Measurements from ENCODE around the gene ZNF576. TPM values are rescaled to one million over a fixed set of nuclear protein-coding genes. Genes with fewer than 3 reads are reported as not detected.
A peak's percentile ranks its signal among the peaks of the same experiment; 100 is the strongest.

ZNF576 gene
- total and polyA plus RNA-seq, 2 of the 13 experiments (the other 11 are each of a cell fraction or from before 2014, with no cell fraction given): 7.2 to 9.6 TPM

GRCh38 chr19:43622070-43622469 lies 25.7 kb downstream of the ZNF576 start (continued):
- TF ChIP-seq NFE2 (CRISPR knock-in tag; IDR thresholded peaks at IDR 0.05) (no peak), PHF8 (CRISPR knock-in tag; IDR thresholded peaks at IDR 0.05) (no peak)

- peak; percentile 48 for TF ChIP-seq AGO2 (optimal IDR thresholded peaks at IDR 0.05; ENCODE audit: low read depth, low read length)
- TF ChIP-seq ZNF235 (CRISPR knock-in tag; IDR thresholded peaks at IDR 0.05; ENCODE audit: borderline replicate concordance): no peak
- no TSS peak for BruUV-seq (replicated peaks)
- DNase-seq (ENCODE audit: low spot score): no peak
- peaks cover 24% of the 10 kb centered on the region for H3K4me1 ChIP-seq (ENCODE audit: insufficient read depth, low read length)
- no peak for FAIRE-seq
- POLR2A ChIA-PET: interaction anchor here (1.0 kb wide), 1 partner anchor 27 kb away, joined by 3 read pairs; the partner anchor contains the start of genes IRGQ and ZNF576
- H4K20me1 ChIP-seq (ENCODE audit: insufficient read depth, low read length): no peaks in the 10 kb centered on the region
- no peak overlapping the region for H3K9ac ChIP-seq (ENCODE audit: insufficient read depth, low read depth, low read length)
- CTCF ChIA-PET (ENCODE audit: low intra/inter-chr PET ratio, low total read pairs): no interaction called here
- H3K4me3 ChIP-seq (replicated peaks in 1 of 3; ENCODE audit: insufficient read depth in 1 of 3, low read depth in 2 of 3, low read length in 3 of 3): no peak overlapping the region
- H3K79me2 ChIP-seq (ENCODE audit: insufficient read depth, low read length): peaks cover 11% of the 10 kb centered on the region
- no peaks in the 10 kb centered on the region for H3K9me3 ChIP-seq (ENCODE audit: low read length)
- in situ Hi-C loops (cut with HindIII; ENCODE audit: extremely low pct_ligation_motif_present, low pct_unique_long_range_greater_than_20kb): no loop called here
- 100% methylated on average over 1 of the region's 1 CpG for WGBS (ENCODE audit: low lambda C conversion rate)
- H3K27ac ChIP-seq (ENCODE audit: extremely low read length, insufficient read depth, low read length): no peak overlapping the region
- no peak for ATAC-seq
- H3K27me3 ChIP-seq (ENCODE audit: control insufficient read depth in 1 of 2, insufficient read depth in 2 of 2, low read length in 2 of 2): no peaks in the 10 kb centered on the region
- peaks cover 0 to 2% of the 10 kb centered on the region in 2 experiments; a peak in 1 of 5 replicates for H3K36me3 ChIP-seq (replicated peaks in 1 of 2; ENCODE audit: control insufficient read depth in 1 of 2, insufficient read depth in 2 of 2, low read length in 2 of 2)
- H3K4me2 ChIP-seq (ENCODE audit: low read depth, low read length): no peak overlapping the region
- intact Hi-C loops (cut with micrococcal nuclease; ENCODE audit: unreplicated experiment): no loop called here
- no peak overlapping the region for H2AFZ ChIP-seq (ENCODE audit: low read length)
These were observed 26.6 kb downstream of the ZNF576 start for GRCh38 chr19:43622956-43623355.

- no peaks in the 10 kb centered on the region for H3K27me3 ChIP-seq (ENCODE audit: control insufficient read depth in 1 of 2, insufficient read depth in 2 of 2, low read length in 2 of 2)
- H3K9me3 ChIP-seq (ENCODE audit: low read length): no peaks in the 10 kb centered on the region
- H3K27ac ChIP-seq (ENCODE audit: extremely low read length, insufficient read depth, low read length): no peak overlapping the region
- intact Hi-C loops (cut with micrococcal nuclease; ENCODE audit: unreplicated experiment) (no loop called here), in situ Hi-C loops (cut with HindIII; ENCODE audit: extremely low pct_ligation_motif_present, low pct_unique_long_range_greater_than_20kb) (no loop called here)
- CTCF ChIA-PET (ENCODE audit: low intra/inter-chr PET ratio, low total read pairs): no interaction called here
- no peak overlapping the region for H3K9ac ChIP-seq (ENCODE audit: insufficient read depth, low read depth, low read length)
- BruUV-seq (replicated peaks): no TSS peak
- no peak overlapping the region for H3K4me3 ChIP-seq (replicated peaks in 1 of 3; ENCODE audit: insufficient read depth in 1 of 3, low read depth in 2 of 3, low read length in 3 of 3)
- TF ChIP-seq DR1 (CRISPR knock-in tag; IDR thresholded peaks at IDR 0.05): no peak
- TF ChIP-seq AGO2 (optimal IDR thresholded peaks at IDR 0.05; ENCODE audit: low read depth, low read length): peak; percentile 88
- TF ChIP-seq SMARCC2 (IDR thresholded peaks at IDR 0.05): no peak
- TF ChIP-seq ZNF550 (CRISPR knock-in tag; IDR thresholded peaks at IDR 0.05; ENCODE audit: borderline replicate concordance): no peak
- TF ChIP-seq GTF3A (CRISPR knock-in tag; conservative IDR thresholded peaks at IDR 0.05): no peak
- ATAC-seq (no peak), DNase-seq (ENCODE audit: low spot score) (no peak), FAIRE-seq (no peak)
- POLR2A ChIA-PET: interaction anchor here (1.0 kb wide), 1 partner anchor 11 kb away, joined by 5 read pairs; no protein-coding TSS in a partner anchor
- H3K79me2 ChIP-seq (ENCODE audit: insufficient read depth, low read length): peaks cover 3% of the 10 kb centered on the region
- no peak overlapping the region for H3K4me2 ChIP-seq (ENCODE audit: low read depth, low read length)
- H3K4me1 ChIP-seq (ENCODE audit: insufficient read depth, low read length): peaks cover 14% of the 10 kb centered on the region
- no peaks in the 10 kb centered on the region for H4K20me1 ChIP-seq (ENCODE audit: insufficient read depth, low read length)
- no peak overlapping the region for H2AFZ ChIP-seq (ENCODE audit: low read length)
- H3K36me3 ChIP-seq (replicated peaks in 1 of 2; ENCODE audit: control insufficient read depth in 1 of 2, insufficient read depth in 2 of 2, low read length in 2 of 2): peaks cover 0 to 2% of the 10 kb centered on the region in 2 experiments; a peak in 1 of 5 replicates
- 97% methylated on average over 35 of the region's 35 CpGs for WGBS (ENCODE audit: low lambda C conversion rate)
These were observed 27.7 kb downstream of the ZNF576 start for GRCh38 chr19:43623889-43624670.
